KG1 (cell line): Measurements from ENCODE around the gene DMRTB1.

Source experiments
- DNase-seq: peaks from one replicate; lab custom pipeline; 2025; lab: John Stamatoyannopoulos, UW

Gene DMRTB1

DNA sequence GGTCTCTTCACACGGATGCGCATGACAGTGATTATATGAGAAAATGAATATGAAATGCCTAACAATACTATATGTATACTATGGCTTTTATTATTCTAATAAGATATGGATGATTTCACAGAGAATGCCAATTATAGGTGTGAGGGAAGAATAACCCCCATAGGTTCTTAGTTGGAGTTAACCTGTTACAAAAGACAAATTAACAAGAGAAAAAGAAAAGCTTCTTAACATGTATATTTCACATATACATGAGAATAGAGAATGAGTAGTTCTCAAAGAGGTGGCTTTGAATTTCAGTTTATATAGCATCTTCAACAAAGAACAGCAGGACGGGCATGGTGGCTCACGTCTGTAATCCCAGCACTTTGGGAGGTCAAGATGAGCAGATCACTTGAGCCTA, 24.0 kb upstream of the DMRTB1 start:
- DNase-seq, result no peak

GRCh38 chr1:53438427-53439336, 20.5 kb upstream of the DMRTB1 start:
- DNase-seq, result no peak

DNA sequence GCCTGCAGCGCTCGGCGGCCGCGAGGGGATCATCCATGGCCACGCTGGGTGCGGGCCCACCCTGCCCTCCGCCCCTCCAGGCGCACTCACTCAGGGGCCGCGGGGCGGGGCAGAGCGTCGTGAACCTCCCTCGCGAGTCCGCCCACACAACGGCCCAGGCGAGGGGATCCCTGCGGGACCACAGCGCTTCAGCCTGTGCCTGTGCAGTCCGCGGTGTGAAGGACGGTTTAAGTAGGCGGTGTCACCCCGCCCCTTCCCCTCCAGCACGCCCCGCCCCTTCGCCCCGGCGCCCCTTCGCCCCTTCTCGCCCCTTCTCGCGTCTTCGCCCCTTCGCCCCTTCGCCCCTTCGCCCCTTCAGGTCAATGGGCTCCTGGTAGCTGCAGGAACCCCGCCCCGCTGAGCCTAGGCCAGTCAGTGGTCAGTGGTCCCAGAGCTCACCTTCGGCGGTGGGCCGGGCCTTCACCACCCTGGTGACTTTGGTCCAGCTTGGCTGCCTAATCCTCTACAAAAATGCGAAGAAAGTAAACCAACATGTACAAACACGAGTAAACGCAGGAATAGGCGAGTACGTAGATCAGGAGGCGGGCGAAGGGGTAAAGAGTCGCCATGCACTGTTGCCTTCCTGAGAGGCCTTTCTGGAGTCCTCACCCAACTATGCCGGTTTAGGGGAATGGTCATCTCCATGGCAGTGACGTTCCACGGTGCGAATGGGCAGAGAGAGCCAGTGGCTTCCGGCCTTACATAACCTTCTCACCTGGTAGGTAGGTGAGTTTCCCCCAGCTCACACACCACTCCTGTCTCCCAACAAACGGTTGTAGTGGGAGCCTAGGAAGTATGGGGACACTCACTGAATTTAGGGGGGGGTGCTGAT, 19.6 kb upstream of the DMRTB1 start:
- DNase-seq, result no peak

DNA sequence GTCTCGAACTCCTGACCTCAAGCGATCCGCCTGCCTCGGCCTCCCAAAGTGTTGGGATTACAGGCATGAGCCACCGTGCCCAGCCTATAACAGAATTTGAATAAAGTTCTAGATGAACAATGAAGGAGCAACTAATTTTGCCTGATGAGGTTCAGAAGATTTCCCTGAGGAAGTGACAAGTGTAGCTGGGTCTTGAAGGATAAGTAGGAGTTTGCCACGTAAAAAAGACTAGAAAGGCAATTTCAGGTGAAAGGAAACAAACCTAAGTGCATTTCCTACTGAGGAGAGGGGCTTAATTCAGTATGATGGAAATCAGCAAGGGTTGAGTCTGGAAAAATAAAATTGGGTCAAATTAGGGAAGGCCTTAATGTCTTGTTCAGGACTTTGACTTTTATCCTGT, 18.6 kb upstream of the DMRTB1 start:
- no peak for DNase-seq

GRCh38 chr1:53442299-53442698, 16.9 kb upstream of the DMRTB1 start:
- no peak for DNase-seq

- DNase-seq, result no peak
These were observed 13.1 kb upstream of the DMRTB1 start for GRCh38 chr1:53446051-53446450.

DNA sequence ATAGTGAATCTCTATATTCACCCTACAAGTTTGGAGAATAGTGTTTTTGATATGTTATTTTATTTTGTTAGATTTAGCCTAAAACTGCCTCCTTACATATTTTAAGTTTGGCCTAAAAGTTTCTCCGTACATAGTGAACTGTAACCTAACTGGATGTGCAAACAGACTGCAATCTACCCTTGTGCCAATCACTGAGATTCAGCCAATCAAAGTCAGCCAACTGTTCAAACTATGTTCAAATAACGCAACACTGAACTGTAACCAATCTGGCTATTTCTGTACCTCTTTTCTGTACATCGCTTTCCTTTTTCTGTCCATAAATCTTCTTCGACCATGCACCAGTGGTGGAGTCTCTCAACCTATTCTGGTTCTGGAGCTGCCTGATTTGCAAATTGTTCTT, 11.8 kb upstream of the DMRTB1 start:
- no peak for DNase-seq

DNA sequence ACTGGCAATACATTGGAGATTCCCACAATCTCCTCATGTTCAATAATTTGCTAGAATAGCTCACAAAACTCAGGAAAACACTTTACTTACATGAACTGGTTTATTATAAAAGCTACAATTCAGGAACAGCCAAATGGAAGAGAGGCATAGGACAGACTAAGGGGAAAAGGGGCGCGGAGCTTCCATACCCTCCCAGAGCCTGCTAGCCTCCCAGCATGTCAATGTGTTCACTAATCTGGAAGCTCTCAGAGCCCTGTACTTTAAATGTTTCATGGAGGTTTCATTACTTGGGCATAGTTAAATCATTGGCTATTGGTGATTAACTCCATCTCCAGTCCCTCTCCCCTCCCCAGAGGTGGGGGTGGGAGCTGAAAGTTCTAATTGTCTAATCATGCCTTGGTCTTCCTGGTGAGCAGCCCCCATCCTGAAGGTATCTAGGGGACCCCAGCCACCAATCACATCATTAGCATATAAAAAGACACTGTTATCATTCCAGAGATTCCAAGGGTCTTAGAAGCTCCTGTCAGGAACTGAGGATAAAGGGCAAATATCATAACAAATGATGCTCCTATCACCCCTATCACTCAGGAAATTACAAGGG, 10.9 kb upstream of the DMRTB1 start:
- DNase-seq, result no peak

DNA sequence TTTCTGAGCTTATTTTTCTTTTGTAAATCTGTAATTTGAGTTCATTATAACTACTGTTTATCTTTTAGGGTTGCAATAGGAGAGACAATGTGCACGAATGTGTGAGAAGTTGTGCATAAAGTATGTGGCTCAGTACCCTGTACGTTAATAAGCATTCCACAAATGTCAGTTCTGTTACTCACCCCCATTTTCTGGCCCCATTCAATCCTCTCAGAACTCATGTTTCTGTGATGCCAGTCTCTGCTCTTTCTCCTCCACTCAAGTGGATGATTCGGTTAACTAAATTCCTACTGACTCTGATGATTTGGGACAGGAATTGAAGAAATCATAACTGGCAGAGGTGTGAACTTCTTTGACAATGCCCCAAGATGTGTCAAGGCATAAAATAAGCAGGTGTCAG, 10.2 kb upstream of the DMRTB1 start:
- DNase-seq, result no peak

- no peak for DNase-seq
These were observed 9.5 kb upstream of the DMRTB1 start for GRCh38 chr1:53449693-53450092.

DNA sequence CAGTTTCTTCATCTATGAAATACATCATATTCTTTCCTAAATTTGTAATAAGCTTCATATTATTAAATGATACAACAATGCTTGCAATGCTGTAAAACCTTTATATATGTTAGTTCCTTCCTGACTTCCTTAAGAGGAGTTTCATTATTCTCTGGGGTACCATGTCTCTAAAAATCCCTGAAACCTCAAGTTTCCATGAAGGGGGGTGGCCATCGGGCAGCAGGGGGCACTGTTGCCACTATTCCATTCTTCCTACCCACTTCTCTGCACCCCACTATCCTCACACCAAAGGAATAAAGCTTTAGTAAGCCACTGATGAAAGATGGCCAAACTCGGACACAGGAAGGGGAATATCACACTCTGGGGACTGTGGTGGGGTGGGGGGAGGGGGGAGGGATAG, 9.0 kb upstream of the DMRTB1 start:
- DNase-seq, result no peak

- DNase-seq, result no peak
These were observed 5.2 kb upstream of the DMRTB1 start for GRCh38 chr1:53454019-53454418.

DNA sequence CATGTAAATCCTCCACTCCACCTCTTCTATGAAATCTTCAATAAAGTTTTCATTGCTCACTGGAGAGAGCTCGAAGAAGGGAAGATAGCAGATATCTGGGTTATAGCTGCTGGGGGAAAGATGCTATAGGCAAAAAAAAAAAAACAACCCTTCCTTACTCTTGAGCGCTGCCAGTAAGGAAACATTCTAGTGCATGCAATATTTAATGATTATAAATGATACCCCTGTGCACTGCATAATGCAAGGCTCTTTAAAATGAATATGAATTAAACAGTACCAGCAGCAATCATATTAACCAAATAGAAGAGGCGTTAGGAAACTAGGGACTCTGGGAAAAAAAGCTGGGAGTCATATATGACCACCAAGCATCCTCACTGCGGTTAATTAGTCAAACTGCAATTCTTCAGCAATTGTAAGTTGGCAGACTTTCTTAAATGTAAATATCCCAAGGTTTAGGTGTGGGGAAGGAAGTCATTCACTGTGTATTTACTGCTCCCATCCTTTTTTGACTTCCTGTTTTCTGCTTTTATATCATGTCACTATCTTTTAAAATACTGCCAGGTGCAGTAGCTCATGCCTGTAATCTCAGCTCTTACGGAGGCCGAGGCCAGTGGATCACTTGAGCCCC, 3.7 kb upstream of the DMRTB1 start:
- no peak for DNase-seq

- DNase-seq, result no peak
These were observed 565 bp upstream of the DMRTB1 start for GRCh38 chr1:53458634-53459033.

GRCh38 chr1:53460211-53460634, 1.0 kb downstream of the DMRTB1 start:
- DNase-seq, result no peak

DNA sequence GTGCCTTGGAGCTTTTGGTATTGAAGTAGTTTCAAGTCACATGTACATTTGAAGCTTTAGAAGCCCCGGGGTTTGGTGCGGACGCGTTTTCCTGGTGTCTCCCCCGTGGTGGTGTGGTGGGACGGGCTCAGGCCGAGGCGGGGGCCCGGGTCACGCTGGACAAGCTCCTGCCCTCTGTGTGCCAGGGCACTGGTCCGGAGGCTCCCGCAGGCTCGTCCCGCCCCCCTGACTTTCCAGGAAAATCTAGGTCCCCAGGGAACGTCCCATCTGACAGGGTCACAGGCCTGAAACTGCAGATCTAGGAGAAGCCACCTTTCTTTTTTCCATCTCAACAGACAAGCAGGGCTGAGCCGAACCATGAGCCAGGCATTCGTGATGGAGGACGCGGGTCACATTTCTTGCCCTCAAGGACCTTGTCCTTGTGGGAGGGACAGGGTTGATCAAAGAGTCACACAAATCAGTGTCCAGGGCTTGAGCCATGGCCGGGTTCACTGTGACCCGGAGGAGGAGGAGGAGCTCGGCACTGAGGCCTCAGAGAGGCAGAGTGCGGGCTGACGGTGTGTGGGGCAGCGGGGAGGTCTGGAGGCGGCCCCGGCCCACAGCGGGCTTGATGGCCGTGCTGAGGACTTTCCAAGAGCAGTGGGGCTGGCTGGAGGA, 1.6 kb downstream of the DMRTB1 start:
- DNase-seq, result no peak

DNA sequence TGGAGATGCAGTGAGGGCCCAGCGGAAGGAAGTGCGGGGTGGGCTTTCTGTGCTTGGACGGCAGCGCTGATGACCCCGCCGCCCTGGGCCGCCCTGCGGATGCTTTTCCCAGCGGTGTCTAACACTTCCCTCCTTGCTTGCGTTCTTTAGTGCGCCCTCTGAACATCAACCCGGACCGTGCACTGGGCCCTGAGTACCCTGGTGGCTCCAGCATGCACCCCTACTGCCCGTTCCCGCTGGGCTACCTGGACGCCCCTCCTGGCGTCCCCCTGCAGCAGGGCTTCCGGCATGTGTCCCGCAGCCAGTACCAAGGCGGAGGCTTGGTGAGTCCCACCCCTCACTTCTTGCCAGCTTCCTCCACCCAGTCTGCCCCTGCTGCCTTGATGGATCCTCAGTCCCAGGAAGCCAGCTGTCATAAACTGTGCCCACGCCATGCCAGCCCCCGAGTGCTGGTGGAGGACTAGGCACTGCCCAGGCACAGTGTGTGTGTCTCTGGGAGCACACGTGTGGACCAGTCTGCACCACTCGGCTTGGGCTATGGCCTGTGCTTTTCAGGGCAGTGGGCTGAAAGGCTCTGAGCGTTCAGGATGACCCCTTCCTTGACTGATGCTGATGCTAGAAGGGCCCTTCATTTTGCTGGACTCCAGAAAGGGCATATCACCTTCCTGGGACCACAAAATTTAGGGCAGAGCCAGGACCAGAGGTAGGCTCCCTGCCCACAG, 2.3 kb downstream of the DMRTB1 start:
- no peak for DNase-seq

DNA sequence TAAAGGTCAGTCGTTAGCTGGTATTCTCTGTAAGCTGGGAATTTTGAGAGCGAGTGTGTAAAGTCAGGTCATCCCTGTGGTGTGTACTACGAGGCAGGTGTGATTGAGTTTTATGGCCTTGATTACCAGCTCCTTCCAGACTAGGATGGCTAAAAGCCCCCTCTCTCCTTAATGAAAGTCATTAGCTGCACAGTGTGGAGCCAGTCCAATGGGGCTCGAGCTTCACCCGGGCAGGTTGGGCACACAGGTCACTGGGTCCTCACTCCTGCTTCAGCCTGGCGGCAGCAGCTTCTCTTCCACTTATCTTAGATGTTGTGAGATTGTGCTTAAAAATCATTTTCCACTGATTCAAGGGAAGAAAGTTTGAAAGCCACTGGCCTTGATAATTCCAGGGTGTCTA, 3.0 kb downstream of the DMRTB1 start:
- DNase-seq, result no peak

GRCh38 chr1:53462769-53463501, 3.7 kb downstream of the DMRTB1 start:
- no peak for DNase-seq
